ENCODE results near the gene CCNL2.

DNA sequence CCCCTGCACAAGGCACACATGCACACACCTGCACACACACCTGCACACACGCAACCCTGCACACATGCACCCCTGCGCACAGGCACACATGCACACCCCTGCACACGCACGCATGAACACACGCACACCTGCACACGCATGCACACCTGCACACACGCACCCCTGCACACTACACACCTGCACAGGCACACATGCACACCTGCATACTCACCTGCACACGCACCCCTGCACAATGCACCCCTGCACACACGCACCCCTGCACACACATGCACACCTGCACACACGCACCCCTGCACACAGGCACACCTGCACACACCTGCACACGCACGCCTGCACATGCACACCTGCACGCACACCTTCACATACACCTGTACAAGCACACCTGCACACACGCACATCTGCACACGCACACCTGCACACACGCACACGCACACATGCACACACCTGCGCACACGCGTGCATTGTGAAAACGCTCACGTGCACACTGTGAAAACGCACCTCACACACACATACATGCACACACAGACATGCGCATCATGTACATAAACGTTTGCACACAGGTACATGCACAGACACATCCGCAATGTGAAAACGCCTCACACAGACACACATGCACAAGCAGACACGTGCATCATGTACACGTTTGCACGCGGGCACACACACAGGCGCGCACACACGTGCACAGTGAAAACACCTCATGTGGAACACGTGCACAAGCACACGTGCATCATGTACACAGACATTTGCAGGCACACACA lies 58.2 kb downstream of the CCNL2 start:
- TF ChIP-seq, protein P1, sequence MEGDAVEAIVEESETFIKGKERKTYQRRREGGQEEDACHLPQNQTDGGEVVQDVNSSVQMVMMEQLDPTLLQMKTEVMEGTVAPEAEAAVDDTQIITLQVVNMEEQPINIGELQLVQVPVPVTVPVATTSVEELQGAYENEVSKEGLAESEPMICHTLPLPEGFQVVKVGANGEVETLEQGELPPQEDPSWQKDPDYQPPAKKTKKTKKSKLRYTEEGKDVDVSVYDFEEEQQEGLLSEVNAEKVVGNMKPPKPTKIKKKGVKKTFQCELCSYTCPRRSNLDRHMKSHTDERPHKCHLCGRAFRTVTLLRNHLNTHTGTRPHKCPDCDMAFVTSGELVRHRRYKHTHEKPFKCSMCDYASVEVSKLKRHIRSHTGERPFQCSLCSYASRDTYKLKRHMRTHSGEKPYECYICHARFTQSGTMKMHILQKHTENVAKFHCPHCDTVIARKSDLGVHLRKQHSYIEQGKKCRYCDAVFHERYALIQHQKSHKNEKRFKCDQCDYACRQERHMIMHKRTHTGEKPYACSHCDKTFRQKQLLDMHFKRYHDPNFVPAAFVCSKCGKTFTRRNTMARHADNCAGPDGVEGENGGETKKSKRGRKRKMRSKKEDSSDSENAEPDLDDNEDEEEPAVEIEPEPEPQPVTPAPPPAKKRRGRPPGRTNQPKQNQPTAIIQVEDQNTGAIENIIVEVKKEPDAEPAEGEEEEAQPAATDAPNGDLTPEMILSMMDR (IDR thresholded peaks at IDR 0.05): no peak
- no peak for TF ChIP-seq POLR2A (IDR thresholded peaks at IDR 0.05)

All from right lobe of liver (tissue), 4 donors.